Colon (tissue), 2 donors: ENCODE results near the gene CCDC27.

Experiments used
- FAIRE-seq: peaks from 2 replicates; lab custom pipeline; 2012; peaks lifted over from hg19 to GRCh38; lab: Jason Lieb, UNC
- donor health status: control.
- donor health status: control.

The CCDC27 gene

DNA sequence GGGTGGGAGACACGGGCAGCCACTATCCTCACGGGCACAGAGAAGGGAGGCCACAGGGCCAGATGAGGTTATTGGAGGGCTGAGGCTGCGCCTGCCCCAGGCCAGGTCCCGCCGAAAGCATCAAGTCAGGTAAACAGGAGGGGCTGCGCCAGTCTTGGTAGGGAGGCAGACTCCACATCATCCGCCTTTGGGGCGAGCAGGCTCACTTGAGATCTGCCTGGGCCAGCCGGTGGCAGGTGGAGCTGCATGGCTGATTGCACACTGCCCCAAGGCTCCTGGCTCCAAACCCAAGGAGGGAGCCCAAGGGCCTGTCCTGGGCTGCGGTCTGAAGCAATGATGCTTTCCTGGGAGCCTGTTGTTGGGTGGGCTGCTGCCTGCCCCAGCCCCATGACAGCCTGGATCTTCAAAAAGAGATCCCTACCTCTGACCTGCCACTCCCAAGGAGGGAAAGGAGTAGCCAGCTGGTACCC, 24.9 kb downstream of the CCDC27 start:
- no peak for FAIRE-seq

DNA sequence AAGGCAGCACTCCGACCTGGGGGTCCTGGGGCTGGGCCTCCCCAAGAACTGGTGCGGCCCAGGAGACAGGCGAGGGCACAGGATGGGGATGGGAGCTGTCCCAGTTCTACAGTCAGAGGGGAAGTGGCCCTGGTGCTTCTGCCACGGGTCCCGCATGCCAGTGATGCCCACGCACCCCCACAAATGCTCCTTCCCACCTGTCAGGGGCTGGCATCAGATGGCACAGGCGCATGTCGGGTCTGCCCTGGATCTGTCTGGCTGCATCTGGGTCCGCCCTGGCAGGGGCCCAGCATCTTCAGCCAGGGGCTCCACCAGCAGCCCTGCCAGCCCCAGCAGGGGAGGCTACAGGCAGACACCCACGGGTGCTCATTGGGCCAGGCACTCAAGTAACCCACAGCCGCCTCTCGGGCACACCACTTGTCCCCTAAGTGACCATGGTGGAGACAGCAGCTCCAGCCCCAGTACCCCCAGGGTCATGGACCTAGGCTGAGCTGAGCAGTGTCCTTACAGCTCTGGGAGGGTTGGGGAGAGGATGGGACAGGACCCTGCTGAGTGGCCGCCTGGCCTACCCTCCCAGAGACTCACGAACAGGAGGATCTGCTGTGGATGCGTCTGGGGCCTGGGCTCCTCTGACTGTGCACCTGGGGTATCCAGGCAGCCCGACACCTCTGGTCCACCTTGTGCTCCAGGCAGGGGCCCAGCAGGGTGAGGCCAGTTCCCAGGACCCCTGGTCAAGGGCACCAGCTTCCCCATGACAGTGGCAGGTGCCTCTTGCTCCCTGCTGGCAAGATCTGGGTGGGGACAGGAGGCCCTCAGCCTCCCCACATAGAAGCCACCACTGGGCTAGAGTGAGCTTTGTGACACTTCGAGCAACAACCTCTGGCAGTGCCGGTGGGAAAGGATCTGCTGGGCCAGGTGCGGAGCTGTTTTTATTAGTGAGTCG, 25.7 kb downstream of the CCDC27 start:
- FAIRE-seq = no peak

- no peak for FAIRE-seq
Observed at GRCh38 chr1:3778590-3779264, 26.5 kb downstream of the CCDC27 start.

- FAIRE-seq = no peak
Observed at GRCh38 chr1:3779265-3779911, 27.1 kb downstream of the CCDC27 start.

GRCh38 chr1:3779912-3780416, 27.7 kb downstream of the CCDC27 start:
- FAIRE-seq = no peak

GRCh38 chr1:3780901-3781300, 28.7 kb downstream of the CCDC27 start:
- FAIRE-seq = no peak

- no peak for FAIRE-seq
Observed at GRCh38 chr1:3783651-3784474, 31.6 kb downstream of the CCDC27 start.

- FAIRE-seq = no peak
Observed at GRCh38 chr1:3785045-3785444, 32.8 kb downstream of the CCDC27 start.

- FAIRE-seq = no peak
Observed at GRCh38 chr1:3785456-3786157, 33.4 kb downstream of the CCDC27 start.

DNA sequence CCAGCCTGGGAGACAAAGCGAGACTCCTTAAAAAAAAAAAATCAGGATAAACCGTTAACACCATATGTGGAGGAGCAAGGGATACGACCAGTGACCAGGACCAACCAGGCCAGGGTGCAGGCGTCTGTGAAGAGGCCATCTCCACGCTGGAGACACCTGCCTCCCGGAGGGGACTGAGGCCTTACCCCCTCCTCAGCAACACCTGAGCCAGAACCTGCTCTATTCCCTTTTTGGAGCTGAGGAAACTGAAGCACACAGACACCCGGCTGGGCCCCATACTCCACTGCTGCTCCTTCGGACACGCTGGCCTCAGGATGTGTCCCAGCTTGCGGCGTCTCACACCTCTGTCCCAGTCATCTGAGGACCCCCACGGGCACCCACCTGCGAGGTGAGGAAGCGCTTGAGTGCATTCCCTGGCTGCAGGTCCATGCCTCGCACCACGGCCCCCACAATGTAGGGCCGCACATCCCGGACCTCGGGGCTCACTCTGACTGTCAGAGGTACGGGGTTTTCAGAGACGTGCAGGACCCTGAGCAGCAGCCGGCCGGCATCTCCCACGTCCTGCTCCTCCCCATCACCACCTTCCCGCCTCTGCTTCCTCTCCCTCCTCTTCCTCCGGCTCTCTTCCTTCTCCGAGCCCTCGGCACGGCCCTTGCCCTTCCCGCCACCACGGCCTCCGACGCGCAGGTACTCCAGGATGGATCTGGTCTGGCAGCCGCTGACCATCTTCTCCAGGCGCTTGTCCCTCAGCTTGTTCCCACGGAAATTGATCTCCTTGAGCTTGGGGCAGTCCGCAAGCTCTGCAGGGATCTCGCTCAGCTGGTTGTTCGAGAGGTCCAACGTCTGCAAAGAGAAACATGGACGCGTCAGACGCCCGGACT, 34.5 kb downstream of the CCDC27 start:
- FAIRE-seq = no peak

DNA sequence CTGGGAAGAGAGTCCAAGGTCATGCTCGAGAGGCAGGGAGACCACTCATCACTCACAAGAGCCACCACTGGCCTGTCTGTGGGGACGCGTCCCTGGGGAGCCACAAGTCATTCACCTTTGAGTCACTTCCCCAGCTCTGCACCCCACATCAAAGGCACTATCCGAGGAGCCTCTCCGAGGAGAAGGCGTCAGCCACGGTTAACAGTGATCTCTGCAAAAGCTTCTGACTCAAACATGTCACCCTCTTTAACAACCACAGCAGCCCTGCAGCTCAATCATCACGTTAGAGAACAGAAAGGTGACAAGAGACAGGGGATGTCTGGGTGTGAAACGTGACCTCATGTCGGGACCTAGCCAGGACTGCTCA, 35.1 kb downstream of the CCDC27 start:
- no peak for FAIRE-seq

GRCh38 chr1:3787745-3788605, 35.7 kb downstream of the CCDC27 start:
- no peak for FAIRE-seq

- FAIRE-seq = no peak
Observed at GRCh38 chr1:3788756-3789420, 36.6 kb downstream of the CCDC27 start.

- FAIRE-seq = no peak
Observed at GRCh38 chr1:3789421-3790300, 37.4 kb downstream of the CCDC27 start.

- FAIRE-seq = no peak
Observed at GRCh38 chr1:3790500-3790923, 38.3 kb downstream of the CCDC27 start.

- no peak for FAIRE-seq
Observed at GRCh38 chr1:3790952-3791351, 38.7 kb downstream of the CCDC27 start.

DNA sequence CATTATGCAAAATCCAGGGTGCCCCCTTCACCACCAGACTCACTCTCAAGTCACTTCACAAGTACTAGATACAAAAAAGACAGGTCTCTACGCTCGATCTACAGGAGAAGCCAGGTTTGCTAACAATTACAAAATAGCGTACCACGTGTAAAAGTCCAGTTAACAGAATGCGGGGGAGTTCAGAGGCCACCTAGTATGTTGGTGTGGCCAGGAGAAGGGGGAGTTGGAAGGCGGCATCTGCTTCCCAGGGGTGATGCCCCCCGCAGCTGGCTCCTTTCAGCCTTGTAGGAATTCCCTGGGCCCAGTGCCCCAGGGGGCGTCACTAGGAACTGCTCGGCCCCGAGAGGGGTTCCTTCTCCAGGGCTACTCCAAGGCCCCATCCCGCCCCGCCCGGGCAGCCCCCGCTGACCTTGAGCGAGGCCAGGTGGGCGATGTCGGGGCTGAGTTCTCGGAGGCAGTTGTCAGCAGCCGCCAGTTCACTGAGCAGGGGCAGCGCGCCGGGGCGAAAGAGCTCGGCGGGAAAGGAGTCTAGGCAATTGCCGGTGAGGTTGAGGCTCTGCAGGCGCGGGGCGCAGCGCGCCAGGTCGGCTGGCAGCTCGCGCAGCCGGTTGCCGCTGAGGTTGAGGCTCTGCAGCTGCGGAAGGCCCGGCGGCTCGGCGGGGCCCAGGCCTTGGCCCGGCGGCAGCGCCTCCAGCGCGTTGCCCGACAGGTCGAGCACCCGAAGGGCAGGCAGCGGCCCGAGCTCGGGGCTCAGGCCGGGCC, 43.4 kb downstream of the CCDC27 start:
- no peak for FAIRE-seq
